GM15510 (cell line): Measurements from ENCODE around the gene MUC4.

Source experiments
- POLR2A ChIP-seq: IDR thresholded peaks from 3 replicates; pipeline ENCODE4 v1.6.1; 2011; ENCODE audit warnings: borderline replicate concordance; ENCODE audit not compliant: insufficient read length; ENCODE audit errors: extremely low read depth

MUC4 gene

DNA sequence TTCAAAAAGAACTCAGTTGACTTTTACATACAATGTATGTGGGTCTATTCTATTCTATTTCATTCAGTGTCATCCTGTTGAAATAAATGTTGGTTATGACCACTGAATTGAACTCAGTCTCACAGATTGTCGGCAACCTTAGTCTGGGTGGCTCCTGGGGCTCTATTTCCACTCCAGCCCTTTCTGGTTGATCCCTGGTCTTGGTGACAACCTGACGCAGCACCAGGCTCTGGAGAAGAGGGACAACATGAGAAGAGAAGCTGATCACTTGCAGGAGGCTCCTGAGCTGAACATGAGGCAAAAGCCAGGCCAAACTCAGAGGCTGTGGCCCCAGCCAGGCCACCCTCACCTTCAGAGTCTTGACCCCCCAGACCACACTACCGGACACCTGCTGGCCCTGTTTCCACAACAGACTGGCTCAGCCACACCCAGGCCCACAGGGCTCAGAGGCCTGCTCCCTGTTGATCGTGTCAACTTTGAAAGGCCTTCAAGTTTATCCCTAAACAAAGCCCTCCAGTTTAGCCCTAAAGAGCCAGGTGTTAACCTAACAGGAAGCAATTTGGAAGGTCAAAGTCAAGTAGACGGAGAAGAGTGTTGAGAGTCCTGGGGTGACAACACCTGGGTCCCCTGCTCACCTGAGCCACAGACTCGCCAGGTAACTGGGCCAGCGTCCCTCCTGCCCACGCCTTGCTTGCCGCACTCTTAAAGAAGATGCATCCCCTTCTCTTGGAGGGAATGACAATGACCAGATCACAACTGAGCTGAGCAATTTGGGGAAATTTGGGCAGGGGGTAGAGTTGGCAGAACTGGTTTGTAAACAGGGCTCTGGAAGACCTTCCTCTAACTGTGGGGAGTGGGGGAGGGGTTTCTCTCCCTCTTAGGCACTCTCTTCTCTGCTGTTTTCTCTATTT, 106.4 kb downstream of the MUC4 start:
- TF ChIP-seq POLR2A, result no peak

DNA sequence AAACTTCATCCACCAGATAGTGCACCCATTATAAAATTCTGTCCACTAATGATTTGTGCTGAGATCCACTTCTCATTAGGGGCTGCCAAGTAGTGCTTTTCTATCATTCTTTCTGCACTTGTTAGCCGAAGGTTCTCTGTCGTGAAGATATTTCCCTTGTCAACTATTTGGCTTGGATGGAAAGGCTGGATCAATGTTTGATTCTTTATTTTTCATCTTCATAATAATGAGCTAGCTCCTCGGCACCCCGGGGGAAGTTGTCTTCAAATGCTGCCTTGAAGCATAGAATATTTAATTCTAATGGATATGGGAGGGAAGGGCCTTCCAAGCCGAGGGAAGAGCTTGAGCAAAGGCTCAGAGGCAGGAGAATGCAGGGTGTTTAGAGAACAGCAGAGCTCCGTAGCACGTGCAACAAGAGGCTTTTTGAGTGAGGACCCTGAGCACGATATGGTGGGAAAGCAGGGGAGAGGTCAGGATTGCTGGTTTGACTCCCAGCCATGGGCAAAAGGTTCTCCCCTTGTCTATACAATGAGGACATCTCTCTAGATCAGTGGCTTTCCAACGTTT, 107.2 kb downstream of the MUC4 start:
- TF ChIP-seq POLR2A, result no peak

DNA sequence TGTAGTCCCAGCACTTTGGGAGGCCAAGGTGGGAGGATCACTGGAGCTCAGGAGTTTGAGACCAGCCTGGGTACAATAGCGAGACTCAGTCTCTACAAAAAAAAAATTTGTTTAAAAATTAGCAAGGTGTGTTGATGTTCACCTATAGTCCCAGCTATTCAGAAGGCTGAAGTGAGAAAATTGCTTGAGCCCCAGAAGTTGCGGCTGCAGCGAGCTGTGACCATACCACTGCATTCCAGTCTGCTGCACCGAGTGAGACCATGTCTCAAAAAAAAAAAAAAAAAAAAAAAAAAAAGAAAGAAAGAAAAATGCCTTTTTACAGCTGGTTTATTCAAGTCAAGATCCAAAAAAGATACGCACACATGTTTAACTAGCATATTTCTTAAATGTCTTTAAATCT, 108.0 kb downstream of the MUC4 start:
- no peak for TF ChIP-seq POLR2A

DNA sequence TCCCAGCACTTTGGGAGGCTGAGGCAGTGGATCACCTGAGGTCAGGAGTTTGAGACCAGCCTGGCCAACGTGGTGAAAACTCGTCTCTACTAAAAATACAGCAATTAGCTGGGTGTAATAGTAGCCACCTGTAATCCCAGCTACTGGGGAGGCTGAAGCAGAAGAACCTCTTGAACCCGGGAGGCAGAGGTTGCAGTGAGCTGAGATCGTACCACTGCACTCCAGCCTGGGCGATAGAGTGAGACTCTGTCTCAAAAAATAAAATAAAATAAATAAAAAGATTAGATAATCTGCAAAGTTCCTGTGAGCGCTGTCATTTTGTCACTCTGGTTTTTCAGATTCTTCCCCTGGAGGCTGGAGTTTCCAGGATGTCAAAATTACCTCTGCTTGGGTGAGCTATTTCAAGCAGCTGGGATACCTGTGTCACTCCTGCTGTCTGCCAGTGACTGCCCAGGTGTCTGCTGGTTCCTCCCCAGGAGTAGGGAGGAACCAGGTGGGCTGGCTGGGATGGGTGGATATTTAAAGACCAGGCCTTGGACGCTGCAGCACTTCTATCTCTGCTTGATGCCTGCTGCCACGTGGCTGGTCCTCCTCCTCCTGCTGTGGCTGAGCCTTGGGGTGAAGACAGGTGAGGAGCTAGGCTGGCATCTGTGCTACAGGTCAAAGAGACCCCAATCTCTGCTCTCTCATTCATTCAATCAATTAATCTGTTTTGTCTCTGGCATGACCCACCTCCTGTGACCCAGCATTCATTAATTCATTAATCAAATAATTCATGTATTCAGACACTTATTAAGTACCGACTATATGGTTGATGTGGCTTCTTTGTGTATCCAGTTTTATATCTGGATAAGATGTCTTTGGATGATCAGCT, 110.5 kb downstream of the MUC4 start:
- no peak for TF ChIP-seq POLR2A

DNA sequence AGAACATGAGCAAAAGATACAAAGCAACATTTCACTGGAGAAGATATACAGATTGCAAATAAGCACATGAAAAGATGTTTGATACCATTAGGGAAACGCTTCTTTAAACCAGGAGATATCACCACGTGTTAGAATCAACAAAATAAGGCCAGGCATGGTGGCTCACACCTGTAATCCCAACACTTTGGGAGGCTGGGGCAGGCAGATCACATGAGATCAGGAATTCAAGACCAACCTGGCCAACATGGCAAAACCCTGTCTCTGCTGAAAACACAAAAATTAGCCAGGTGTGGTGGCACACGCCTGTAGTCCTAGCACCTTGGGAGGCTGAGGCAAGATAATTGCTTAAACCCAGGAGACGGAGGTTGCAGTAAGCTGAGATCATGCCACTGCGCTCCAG, 111.4 kb downstream of the MUC4 start:
- TF ChIP-seq POLR2A, result no peak

DNA sequence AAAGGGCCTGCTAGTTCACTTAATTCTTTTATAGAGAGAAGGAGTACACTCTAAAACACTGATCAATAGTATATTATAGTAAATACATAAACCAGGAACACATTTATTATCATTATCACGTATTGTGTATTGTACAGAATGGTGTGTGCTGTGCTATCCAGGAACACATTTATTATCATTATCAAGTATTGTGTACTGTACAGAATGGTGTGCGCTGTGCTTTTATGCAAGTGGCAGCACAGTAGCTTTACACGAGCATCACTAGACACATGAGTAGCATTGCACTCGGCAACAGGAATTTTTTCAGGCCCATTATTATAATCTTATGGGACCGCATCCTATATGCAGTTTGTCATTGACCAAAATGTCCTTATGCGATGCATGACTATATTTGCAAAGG, 111.9 kb downstream of the MUC4 start:
- no peak for TF ChIP-seq POLR2A

DNA sequence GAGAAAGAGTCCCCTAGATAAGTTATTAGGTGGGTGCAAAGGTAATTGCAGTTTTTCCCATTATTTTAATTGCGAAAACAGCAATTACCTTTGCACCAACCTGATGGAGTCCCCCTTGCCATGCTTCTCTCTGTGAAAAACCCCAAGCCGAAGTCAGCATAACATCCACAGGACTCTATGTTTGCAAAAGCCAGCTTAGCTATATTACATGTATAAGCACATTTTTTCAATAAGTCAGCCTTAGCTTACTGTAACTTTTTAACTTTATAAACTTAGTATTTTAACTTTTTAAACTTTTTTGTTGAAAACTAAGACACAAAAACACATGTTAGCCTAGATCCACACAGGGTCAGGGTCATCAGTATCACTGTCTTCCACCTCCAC, 112.3 kb downstream of the MUC4 start:
- no peak for TF ChIP-seq POLR2A

DNA sequence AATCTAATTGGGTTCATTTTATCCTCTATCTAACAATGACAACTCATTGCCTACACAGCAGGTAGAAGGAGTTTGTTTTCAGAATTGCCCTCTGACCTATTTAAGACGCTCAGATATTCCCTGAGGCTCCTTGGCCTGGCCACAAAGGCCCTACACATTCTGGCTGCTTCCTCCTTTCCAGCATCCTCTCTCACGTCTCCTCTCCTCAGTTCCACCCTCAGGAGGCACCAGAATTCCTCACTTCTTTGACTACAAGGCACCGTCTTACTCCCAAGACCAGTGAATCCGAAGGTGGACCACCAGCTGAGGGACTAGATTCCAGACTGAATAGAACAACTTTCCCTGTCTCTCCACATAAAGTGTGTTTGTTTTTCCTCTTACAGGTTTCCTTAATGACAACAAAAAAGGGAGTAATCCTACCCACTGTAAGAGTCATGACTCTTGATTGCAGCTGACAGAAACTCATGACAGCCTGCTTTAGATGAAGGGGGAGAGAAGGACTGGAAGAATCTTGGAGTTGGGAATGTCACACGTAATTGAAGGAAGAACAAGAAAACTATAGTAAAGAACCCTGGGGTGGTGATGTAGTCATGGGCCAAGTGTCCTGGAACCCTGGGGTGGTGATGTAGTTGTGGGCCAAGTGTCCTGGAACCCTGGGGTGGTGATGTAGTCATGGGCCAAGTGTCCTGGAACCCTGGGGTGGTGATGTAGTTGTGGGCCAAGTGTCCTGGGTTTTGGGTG, 112.9 kb downstream of the MUC4 start:
- no peak for TF ChIP-seq POLR2A

DNA sequence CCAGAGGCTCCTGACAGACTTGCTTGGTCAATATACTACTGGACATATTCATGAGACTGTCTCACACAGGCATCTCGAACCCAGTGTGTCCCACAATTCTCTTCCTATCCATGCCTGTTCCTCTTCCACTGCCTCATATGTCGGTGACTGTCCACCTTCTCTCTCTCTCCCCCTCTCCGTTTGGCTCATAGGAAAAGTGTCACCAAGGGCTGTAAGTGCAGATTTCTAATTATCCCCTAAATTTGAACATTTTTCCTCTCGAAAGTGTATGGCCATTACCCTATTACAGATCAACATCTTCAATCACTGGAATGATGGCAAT, 113.4 kb downstream of the MUC4 start:
- TF ChIP-seq POLR2A, result no peak

DNA sequence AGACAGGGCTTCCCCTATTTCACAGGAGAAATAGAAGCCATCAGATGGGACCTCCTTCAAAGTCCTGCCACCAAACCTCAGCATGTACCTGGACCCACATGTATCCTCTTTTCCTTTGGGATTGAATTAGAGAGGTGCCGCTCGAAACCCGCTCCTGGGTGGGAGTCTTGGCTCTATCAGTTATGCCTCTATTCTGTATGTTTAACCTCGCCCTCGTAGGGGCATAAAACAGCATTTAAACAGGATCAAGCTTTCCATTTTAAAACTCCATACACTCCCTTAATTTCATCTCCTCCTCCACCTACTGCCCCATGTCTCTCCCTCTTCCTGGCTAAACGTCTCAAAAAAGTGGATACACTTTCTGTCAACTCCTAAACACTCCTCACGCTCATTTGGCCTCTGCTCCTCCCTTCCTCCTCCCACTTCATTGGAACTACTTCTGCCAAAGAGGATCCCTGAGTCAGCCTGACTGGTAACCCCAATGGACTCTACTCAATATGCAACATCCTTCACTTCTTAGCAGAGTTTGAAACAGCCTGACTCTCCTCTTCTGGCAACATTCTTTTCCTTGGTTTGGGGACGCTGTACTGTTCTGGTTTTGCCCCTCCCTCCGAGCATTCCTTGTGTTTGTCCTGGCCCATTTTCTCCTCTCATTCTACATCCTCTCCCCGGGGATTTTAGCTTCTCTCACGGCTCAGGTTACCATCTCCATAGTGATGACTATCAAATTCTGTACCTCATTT, 114.0 kb downstream of the MUC4 start:
- TF ChIP-seq POLR2A, result no peak
